WI38 (cell line): ENCODE measurements around the gene MYL12B.
A peak's percentile ranks its signal among the peaks of the same experiment; 100 is the strongest.

Source experiments
- H3K4me3 ChIP-seq: 2 replicates; pipeline ENCODE4 v1.5.1; 2011; ENCODE audit warnings: low read depth, mild to moderate bottlenecking, control low read depth, low read length
- CTCF ChIP-seq: IDR thresholded peaks from 2 replicates; pipeline ENCODE4 v1.5.1; 2012; ENCODE audit warnings: low read depth, mild to moderate bottlenecking, control low read depth, low read length

Gene MYL12B

GRCh38 chr18:3255611-3256165 is 6.2 kb upstream of the MYL12B start:
- H3K4me3 ChIP-seq = no peak overlapping the region
- TF ChIP-seq CTCF = no peak

GRCh38 chr18:3256693-3257626 is 5.0 kb upstream of the MYL12B start:
- TF ChIP-seq CTCF = no peak

GRCh38 chr18:3257627-3258120 is 4.3 kb upstream of the MYL12B start:
- no peak overlapping the region for H3K4me3 ChIP-seq
- TF ChIP-seq CTCF = no peak

More at GRCh38 chr18:3256693-3257626, 5.0 kb upstream of the MYL12B start:
- H3K4me3 ChIP-seq = 0 out of 2 replicates have a peak overlapping the region, but pooled peaks have one; percentile 21

- TF ChIP-seq CTCF = no peak
- H3K4me3 ChIP-seq = peak overlapping the region; percentile 96
Observed at GRCh38 chr18:3260995-3261372, 949 bp upstream of the MYL12B start.

GRCh38 chr18:3262234-3263131 is 550 bp downstream of the MYL12B start:
- peak overlapping the region; percentile 96 for H3K4me3 ChIP-seq
- no peak for TF ChIP-seq CTCF

- H3K4me3 ChIP-seq = peak overlapping the region; percentile 96
- TF ChIP-seq CTCF = no peak
Observed at GRCh38 chr18:3263132-3263700, 1.3 kb downstream of the MYL12B start.
